Neutrophil (primary cell): ENCODE measurements around the gene FXYD3.

Source experiments
- H3K27ac ChIP-seq: fragments of 200-600 bp; sonication (generic); 2 replicates; pipeline ENCODE4 v1.5.1; 2016; ENCODE audit warnings: mild to moderate bottlenecking, moderate library complexity
- H3K27me3 ChIP-seq: fragments of 200-600 bp; sonication (generic); 2 replicates; pipeline ENCODE4 v1.6.0; 2016; ENCODE audit warnings: mild to moderate bottlenecking
- H3K36me3 ChIP-seq: fragments of 200-600 bp; sonication (generic); 2 replicates; pipeline ENCODE4 v1.5.1; 2017
- H3K4me1 ChIP-seq, 2 experiments: fragments of 200-600 bp in 1 of 2; sonication (generic) in 1 of 2; 1 replicate in 1 of 2; 2 replicates in 1 of 2; pipeline versions ENCODE4 v1.5.1 to v1.6.1; 2013 to 2016; ENCODE audit warnings: low read depth in 1 of 2, low read length in 1 of 2, mild to moderate bottlenecking in 1 of 2, moderate library complexity in 1 of 2; ENCODE audit not compliant: control insufficient read depth in 1 of 2, insufficient read depth in 1 of 2
- H3K4me3 ChIP-seq, 2 experiments: fragments of 200-600 bp in 1 of 2; sonication (generic) in 1 of 2; 1 replicate in 1 of 2; 2 replicates in 1 of 2; pipeline ENCODE4 v1.5.1; 2013 to 2016; ENCODE audit warnings: low read depth in 1 of 2, low read length in 1 of 2, mild to moderate bottlenecking in 1 of 2, moderate library complexity in 1 of 2
- H3K9me3 ChIP-seq: fragments of 200-600 bp; sonication (generic); 2 replicates; pipeline ENCODE4 v1.5.1; 2016
- TF ChIP-seq, protein P1 (sequence below): fragments of 200-600 bp; sonication (generic); IDR thresholded peaks from 2 replicates; pipeline ENCODE4 v1.5.1; 2016; ENCODE audit warnings: antibody characterized with exemption

FXYD3 gene

DNA sequence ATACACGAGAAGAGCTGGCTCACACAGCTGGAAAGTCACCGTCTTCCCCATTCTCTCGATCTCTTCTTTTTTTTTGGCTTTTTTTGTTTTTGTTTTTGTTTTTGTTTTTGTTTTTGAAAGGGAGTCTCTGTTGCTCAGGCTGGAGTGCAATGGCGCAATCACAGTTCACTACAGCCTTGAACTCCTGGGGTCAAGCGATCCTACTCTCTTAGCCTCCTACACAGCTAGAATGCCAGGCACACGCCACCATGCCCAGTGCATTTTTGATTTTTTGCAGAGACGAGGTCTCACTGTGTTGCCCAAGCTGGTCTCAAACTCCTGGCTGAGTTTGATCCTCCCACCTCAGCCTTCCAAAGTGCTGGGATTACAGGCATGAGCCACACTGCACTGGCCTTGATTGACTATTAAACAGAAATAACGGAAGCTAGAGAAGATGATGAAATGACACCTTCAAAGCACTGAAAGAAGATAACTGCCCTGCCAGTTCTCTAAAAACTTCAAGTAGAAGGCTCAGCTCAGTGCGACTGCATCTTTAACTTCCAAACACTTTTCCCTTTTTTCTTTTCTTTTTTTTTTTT, 4.0 kb downstream of the FXYD3 start:
- Histone ChIP-seq H3K4me3 (no peak overlapping the region), H3K4me1 (peaks cover 6 to 7% of the 10 kb centered on the region in 2 experiments), H3K27me3 (peaks cover 51% of the 10 kb centered on the region), H3K27ac (no peak overlapping the region), H3K36me3 (no peaks in the 10 kb centered on the region), H3K9me3 (no peaks in the 10 kb centered on the region)
- TF ChIP-seq, protein P1, sequence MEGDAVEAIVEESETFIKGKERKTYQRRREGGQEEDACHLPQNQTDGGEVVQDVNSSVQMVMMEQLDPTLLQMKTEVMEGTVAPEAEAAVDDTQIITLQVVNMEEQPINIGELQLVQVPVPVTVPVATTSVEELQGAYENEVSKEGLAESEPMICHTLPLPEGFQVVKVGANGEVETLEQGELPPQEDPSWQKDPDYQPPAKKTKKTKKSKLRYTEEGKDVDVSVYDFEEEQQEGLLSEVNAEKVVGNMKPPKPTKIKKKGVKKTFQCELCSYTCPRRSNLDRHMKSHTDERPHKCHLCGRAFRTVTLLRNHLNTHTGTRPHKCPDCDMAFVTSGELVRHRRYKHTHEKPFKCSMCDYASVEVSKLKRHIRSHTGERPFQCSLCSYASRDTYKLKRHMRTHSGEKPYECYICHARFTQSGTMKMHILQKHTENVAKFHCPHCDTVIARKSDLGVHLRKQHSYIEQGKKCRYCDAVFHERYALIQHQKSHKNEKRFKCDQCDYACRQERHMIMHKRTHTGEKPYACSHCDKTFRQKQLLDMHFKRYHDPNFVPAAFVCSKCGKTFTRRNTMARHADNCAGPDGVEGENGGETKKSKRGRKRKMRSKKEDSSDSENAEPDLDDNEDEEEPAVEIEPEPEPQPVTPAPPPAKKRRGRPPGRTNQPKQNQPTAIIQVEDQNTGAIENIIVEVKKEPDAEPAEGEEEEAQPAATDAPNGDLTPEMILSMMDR, result no peak

- H3K27me3 ChIP-seq, result peaks cover 43% of the 10 kb centered on the region
- TF ChIP-seq, protein P1, result no peak
- no peak overlapping the region for H3K27ac ChIP-seq
- no peaks in the 10 kb centered on the region for H3K9me3 ChIP-seq
- no peak overlapping the region for H3K4me3 ChIP-seq
- H3K36me3 ChIP-seq, result no peaks in the 10 kb centered on the region
- H3K4me1 ChIP-seq, result peaks cover 8 to 9% of the 10 kb centered on the region in 2 experiments
Observed at GRCh38 chr19:35120492-35120891, 4.9 kb downstream of the FXYD3 start.

GRCh38 chr19:35120898-35121297, 5.3 kb downstream of the FXYD3 start:
- no peak overlapping the region for H3K4me3 ChIP-seq
- TF ChIP-seq, protein P1, result no peak
- H3K36me3 ChIP-seq, result no peaks in the 10 kb centered on the region
- H3K4me1 ChIP-seq, result peaks cover 8 to 9% of the 10 kb centered on the region in 2 experiments
- peaks cover 39% of the 10 kb centered on the region for H3K27me3 ChIP-seq
- H3K27ac ChIP-seq, result no peak overlapping the region
- no peaks in the 10 kb centered on the region for H3K9me3 ChIP-seq

GRCh38 chr19:35122687-35123551, 7.3 kb downstream of the FXYD3 start:
- Histone ChIP-seq H3K4me3 (no peak overlapping the region), H3K4me1 (peaks cover 8 to 9% of the 10 kb centered on the region in 2 experiments), H3K27ac (no peak overlapping the region), H3K27me3 (peaks cover 21% of the 10 kb centered on the region), H3K9me3 (no peaks in the 10 kb centered on the region), H3K36me3 (no peaks in the 10 kb centered on the region)
- TF ChIP-seq, protein P1, result no peak

- Histone ChIP-seq H3K36me3 (no peaks in the 10 kb centered on the region), H3K27ac (no peak overlapping the region), H3K9me3 (no peaks in the 10 kb centered on the region), H3K4me1 (peaks cover 8 to 9% of the 10 kb centered on the region in 2 experiments), H3K4me3 (no peak overlapping the region), H3K27me3 (peaks cover 14% of the 10 kb centered on the region)
- TF ChIP-seq, protein P1, result no peak
Observed at GRCh38 chr19:35123573-35123972, 8.0 kb downstream of the FXYD3 start.
